ENCODE measurements around the gene SCUBE1.

DNA sequence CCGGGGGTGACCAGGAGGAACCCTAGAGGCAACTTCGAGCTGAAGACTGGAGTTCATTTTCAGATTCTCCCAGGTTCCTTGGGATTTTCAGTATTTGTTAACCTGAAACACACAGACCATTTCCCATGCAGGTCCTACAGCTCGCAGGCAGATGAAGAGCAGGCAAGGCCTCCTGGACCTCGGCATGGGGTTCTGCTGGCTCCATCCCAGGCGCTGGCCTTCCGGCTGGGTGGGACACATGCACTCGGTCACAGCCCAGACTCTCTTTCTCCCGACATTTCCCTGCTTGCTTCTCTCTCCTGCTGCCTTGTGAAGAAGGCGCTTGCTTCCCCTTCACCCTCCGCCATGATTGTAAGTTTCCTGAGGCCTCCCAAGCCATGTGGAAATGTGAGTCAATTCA, 140.8 kb downstream of the SCUBE1 start:
- TF ChIP-seq, protein P1, sequence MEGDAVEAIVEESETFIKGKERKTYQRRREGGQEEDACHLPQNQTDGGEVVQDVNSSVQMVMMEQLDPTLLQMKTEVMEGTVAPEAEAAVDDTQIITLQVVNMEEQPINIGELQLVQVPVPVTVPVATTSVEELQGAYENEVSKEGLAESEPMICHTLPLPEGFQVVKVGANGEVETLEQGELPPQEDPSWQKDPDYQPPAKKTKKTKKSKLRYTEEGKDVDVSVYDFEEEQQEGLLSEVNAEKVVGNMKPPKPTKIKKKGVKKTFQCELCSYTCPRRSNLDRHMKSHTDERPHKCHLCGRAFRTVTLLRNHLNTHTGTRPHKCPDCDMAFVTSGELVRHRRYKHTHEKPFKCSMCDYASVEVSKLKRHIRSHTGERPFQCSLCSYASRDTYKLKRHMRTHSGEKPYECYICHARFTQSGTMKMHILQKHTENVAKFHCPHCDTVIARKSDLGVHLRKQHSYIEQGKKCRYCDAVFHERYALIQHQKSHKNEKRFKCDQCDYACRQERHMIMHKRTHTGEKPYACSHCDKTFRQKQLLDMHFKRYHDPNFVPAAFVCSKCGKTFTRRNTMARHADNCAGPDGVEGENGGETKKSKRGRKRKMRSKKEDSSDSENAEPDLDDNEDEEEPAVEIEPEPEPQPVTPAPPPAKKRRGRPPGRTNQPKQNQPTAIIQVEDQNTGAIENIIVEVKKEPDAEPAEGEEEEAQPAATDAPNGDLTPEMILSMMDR (IDR thresholded peaks at IDR 0.05), result no peak
- TF ChIP-seq POLR2A (IDR thresholded peaks at IDR 0.05), result no peak
